Vagina (tissue), 2 donors: ENCODE results near the gene TNKS1BP1. TPM values are rescaled to one million over a fixed set of nuclear protein-coding genes. Genes with fewer than 3 reads are reported as not detected.

Experiments used
- DNase-seq, 2 donors: peaks; one replicate each; pipeline ENCODE4 v3.0.0-alpha.2; 2017; ENCODE audit errors: extremely low spot score in 2 of 2
- H3K27ac ChIP-seq: fragments of 200-600 bp; sonication (generic); one replicate; pipeline ENCODE4 v1.5.1; 2019
- H3K27me3 ChIP-seq: fragments of 200-600 bp; sonication (generic); one replicate; pipeline ENCODE4 v1.5.1; 2019
- H3K36me3 ChIP-seq, 2 donors: fragments of 200-600 bp; sonication (generic); one replicate each; pipeline ENCODE4 v1.5.1; 2017 to 2019
- H3K4me1 ChIP-seq: fragments of 200-600 bp; sonication (generic); one replicate; pipeline ENCODE4 v1.5.1; 2019
- H3K4me3 ChIP-seq, 2 donors: fragments of 200-600 bp; sonication (generic); 1 replicate in 1 of 2; 2 replicates in 1 of 2; pipeline ENCODE4 v1.5.1; 2016 to 2019
- H3K9me3 ChIP-seq: fragments of 200-600 bp; sonication (generic); one replicate; pipeline ENCODE4 v1.5.1; 2019
- CTCF ChIP-seq, 3 experiments: fragments of 450-650 bp in 2 of 3; fragments of 200-600 bp in 1 of 3; sonication (generic) in 1 of 3; IDR thresholded peaks; one replicate each; pipeline ENCODE4 v1.5.1; 2017 to 2019; ENCODE audit warnings: antibody characterized with exemption in 3 of 3, mild to moderate bottlenecking in 2 of 3, moderate library complexity in 2 of 3
- POLR2A ChIP-seq, 2 donors: fragments of 450-650 bp; IDR thresholded peaks; one replicate each; pipeline ENCODE4 v1.6.1; 2017; ENCODE audit warnings: antibody characterized with exemption in 2 of 2, mild to moderate bottlenecking in 2 of 2, moderate library complexity in 2 of 2
- POLR2AphosphoS5 ChIP-seq, 2 donors: sonication (generic); formaldehyde crosslinking; IDR thresholded peaks; one replicate each; pipeline ENCODE4 v1.9.0; 2017; ENCODE audit warnings: antibody characterized with exemption in 2 of 2, mild to moderate bottlenecking in 2 of 2, low read depth in 1 of 2; ENCODE audit not compliant: insufficient read depth in 1 of 2
- intact Hi-C: fragments of 100-400 bp; cut with DNase I; formaldehyde crosslinking; loops from one replicate; pipeline ENCODE4 v1.15.1; 2023
- total RNA-seq: library from RNA; depleted of rRNA; stranded (reverse); fragments of >200 nt; gene quantifications from one replicate; pipeline ENCODE4 v1.2.3, GENCODE V29; 2016

TNKS1BP1 gene
- total RNA-seq, 1 donor from 2014 or later = 159 TPM

- TF ChIP-seq POLR2A (IDR thresholded peaks at IDR 0.05) = no peak
- TF ChIP-seq CTCF (IDR thresholded peaks at IDR 0.05) = no peak
- TF ChIP-seq POLR2AphosphoS5 (IDR thresholded peaks at IDR 0.05; ENCODE audit: insufficient read depth in 1 of 2, low read depth in 1 of 2) = no peak
- Histone ChIP-seq H3K27me3 (no peaks in the 10 kb centered on the region), H3K4me3 (peak overlapping the region; percentile 74 to 87), H3K36me3 (peaks cover 0 to 36% of the 10 kb centered on the region in 2 donors), H3K9me3 (no peaks in the 10 kb centered on the region), H3K4me1 (peaks cover 28% of the 10 kb centered on the region), H3K27ac (peak overlapping the region; percentile 86)
- no peak for DNase-seq
- intact Hi-C loops = no loop called here
These were observed 10.2 kb upstream of the TNKS1BP1 start for GRCh38 chr11:57335023-57335342.

DNA sequence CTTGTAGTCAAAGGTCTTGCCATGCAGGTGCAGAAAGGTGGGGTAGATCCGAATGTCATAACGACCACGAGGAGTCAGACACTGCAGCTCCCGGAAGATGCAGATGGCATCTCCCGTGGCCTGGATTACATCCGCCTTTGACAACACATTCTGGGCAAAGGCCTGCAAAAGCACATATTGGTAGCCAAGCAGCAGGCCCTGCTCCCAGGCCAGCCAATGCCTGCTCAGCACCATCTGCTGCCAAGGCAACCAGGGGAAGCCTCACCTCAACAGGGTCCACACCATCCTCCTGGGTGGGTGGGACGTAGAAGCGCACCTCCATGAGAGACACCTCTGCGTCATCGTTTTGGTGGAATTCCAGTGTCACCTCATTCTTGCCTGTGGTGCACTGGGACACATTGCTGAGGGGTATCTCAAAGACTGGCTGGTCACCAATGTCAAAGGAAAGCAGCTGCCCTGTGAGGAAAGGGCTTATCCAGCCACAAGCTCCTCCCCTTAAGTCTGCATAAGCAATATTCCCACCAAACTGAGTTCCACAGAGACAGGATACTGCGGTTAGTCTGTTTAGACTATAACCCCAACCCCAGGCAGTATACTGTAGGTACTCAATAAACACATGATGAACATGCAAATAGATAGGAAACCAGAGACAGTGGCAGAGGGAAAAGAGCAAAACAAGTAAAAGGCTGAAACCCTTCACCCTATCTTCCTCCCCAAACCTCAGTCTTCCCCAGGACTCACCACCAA, 8.1 kb upstream of the TNKS1BP1 start:
- DNase-seq = no peak
- H3K27ac ChIP-seq = no peak overlapping the region
- H3K4me1 ChIP-seq = peaks cover 28% of the 10 kb centered on the region
- peaks cover 0 to 55% of the 10 kb centered on the region in 2 donors for H3K36me3 ChIP-seq
- no peak overlapping the region for H3K4me3 ChIP-seq
- H3K27me3 ChIP-seq = no peaks in the 10 kb centered on the region
- intact Hi-C loops = no loop called here
- no peak for TF ChIP-seq POLR2A (IDR thresholded peaks at IDR 0.05)
- no peak for TF ChIP-seq CTCF (IDR thresholded peaks at IDR 0.05)
- no peak for TF ChIP-seq POLR2AphosphoS5 (IDR thresholded peaks at IDR 0.05; ENCODE audit: insufficient read depth in 1 of 2, low read depth in 1 of 2)
- H3K9me3 ChIP-seq = no peaks in the 10 kb centered on the region

- DNase-seq = no peak
- no peak overlapping the region for H3K27ac ChIP-seq
- no peaks in the 10 kb centered on the region for H3K9me3 ChIP-seq
- intact Hi-C loops = no loop called here
- peaks cover 29% of the 10 kb centered on the region for H3K4me1 ChIP-seq
- TF ChIP-seq POLR2AphosphoS5 (IDR thresholded peaks at IDR 0.05; ENCODE audit: insufficient read depth in 1 of 2, low read depth in 1 of 2) (no peak), POLR2A (IDR thresholded peaks at IDR 0.05) (no peak), CTCF (IDR thresholded peaks at IDR 0.05) (no peak)
- no peak overlapping the region for H3K4me3 ChIP-seq
- H3K27me3 ChIP-seq = no peaks in the 10 kb centered on the region
- peaks cover 0 to 67% of the 10 kb centered on the region in 2 donors for H3K36me3 ChIP-seq
These were observed 7.0 kb upstream of the TNKS1BP1 start for GRCh38 chr11:57331720-57332119.

DNA sequence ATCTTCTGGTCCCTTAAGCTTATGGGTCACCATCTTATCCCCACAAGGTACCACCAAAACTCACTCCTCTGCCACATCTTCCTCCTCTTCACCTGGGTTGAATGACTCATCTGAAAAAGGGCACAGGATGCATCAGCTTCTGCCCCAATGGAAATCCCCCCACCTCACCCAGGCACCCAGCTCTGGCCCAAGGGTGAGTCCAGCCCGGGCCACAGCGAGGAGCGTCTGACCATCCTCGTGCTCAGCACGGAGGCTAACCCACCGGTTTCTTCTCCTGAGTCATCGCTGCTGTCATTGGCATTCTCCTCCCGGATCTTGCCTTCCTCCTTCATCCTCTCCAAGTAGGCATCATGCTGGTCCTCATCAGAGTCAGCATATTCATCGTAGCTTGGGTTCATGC, 5.3 kb upstream of the TNKS1BP1 start:
- H3K27me3 ChIP-seq = no peaks in the 10 kb centered on the region
- H3K27ac ChIP-seq = no peak overlapping the region
- peaks cover 0 to 71% of the 10 kb centered on the region in 2 donors for H3K36me3 ChIP-seq
- TF ChIP-seq POLR2A (IDR thresholded peaks at IDR 0.05) (no peak), CTCF (IDR thresholded peaks at IDR 0.05) (no peak), POLR2AphosphoS5 (IDR thresholded peaks at IDR 0.05; ENCODE audit: insufficient read depth in 1 of 2, low read depth in 1 of 2) (no peak)
- peaks cover 35% of the 10 kb centered on the region for H3K4me1 ChIP-seq
- no peak overlapping the region for H3K4me3 ChIP-seq
- intact Hi-C loops = no loop called here
- DNase-seq = no peak
- H3K9me3 ChIP-seq = no peaks in the 10 kb centered on the region

GRCh38 chr11:57327721-57328120, 3.0 kb upstream of the TNKS1BP1 start:
- no peak overlapping the region for H3K27ac ChIP-seq
- DNase-seq = no peak
- H3K9me3 ChIP-seq = no peaks in the 10 kb centered on the region
- H3K4me1 ChIP-seq = peaks cover 30% of the 10 kb centered on the region
- H3K36me3 ChIP-seq = peaks cover 0 to 62% of the 10 kb centered on the region in 2 donors
- no peak for TF ChIP-seq CTCF (IDR thresholded peaks at IDR 0.05)
- TF ChIP-seq POLR2A (IDR thresholded peaks at IDR 0.05) = no peak
- no peak for TF ChIP-seq POLR2AphosphoS5 (IDR thresholded peaks at IDR 0.05; ENCODE audit: insufficient read depth in 1 of 2, low read depth in 1 of 2)
- H3K27me3 ChIP-seq = no peaks in the 10 kb centered on the region
- no peak overlapping the region for H3K4me3 ChIP-seq
- intact Hi-C loops = loop anchor here (10.0 kb wide), 1 partner anchor 317 kb away; the partner anchor contains the start of gene YPEL4
